Activated CD8-positive, alpha-beta T cell treated with anti-CD3 and anti-CD28 coated beads, Interleukin-2, amount 10 ng/mL, durations not matched to agents 7 days and 5 days (primary cell): ENCODE results near the gene PACS1. TPM values are rescaled to one million over a fixed set of nuclear protein-coding genes. Genes with fewer than 3 reads are reported as not detected.

Source experiments
- ATAC-seq: fragments of 150-1000 bp; cut with Tn5 transposase; one replicate; pipeline ENCODE4 v1.10.0; 2021; ENCODE audit warnings: moderate library complexity
- CTCF ChIA-PET: fragments of 350-600 bp; sonication (Branson Sonifier 250); formaldehyde crosslinking; loops from one replicate; lab custom pipeline; 2021; ENCODE audit warnings: antibody characterized with exemption; lab: Charles Lee
- POLR2A ChIA-PET: fragments of 350-600 bp; sonication (Branson Sonifier 250); formaldehyde crosslinking; loops from one replicate; lab custom pipeline; 2021; ENCODE audit warnings: antibody characterized with exemption; lab: Charles Lee
- DNase-seq: peaks from one replicate; pipeline ENCODE4 v3.0.0-alpha.2; 2020
- H3K27ac Mint-ChIP-seq: one replicate; pipeline ENCODE4 v1.8.0; 2021; ENCODE audit warnings: mild to moderate bottlenecking, mixed read lengths
- H3K27me3 Mint-ChIP-seq: one replicate; pipeline ENCODE4 v1.8.0; 2021; ENCODE audit warnings: low read depth, mixed read lengths
- H3K36me3 Mint-ChIP-seq: one replicate; pipeline ENCODE4 v1.8.0; 2021; ENCODE audit warnings: low read depth, mixed read lengths
- H3K4me1 Mint-ChIP-seq: one replicate; pipeline ENCODE4 v1.8.0; 2021; ENCODE audit warnings: low read depth, mixed read lengths
- H3K4me3 Mint-ChIP-seq: one replicate; pipeline ENCODE4 v1.8.0; 2021; ENCODE audit warnings: mild to moderate bottlenecking, mixed read lengths
- H3K9me3 Mint-ChIP-seq: one replicate; pipeline ENCODE4 v1.8.0; 2022; ENCODE audit warnings: mixed read lengths; ENCODE audit not compliant: insufficient read depth
- total RNA-seq, 2 experiments: library from RNA; stranded (reverse); gene quantifications; one replicate each; pipeline ENCODE4 v1.2.3, GENCODE V29; 2021

The PACS1 gene
- total RNA-seq, 2 experiments from 2014 or later = 84.6 to 91.6 TPM

- H3K4me1 Mint-ChIP-seq = peaks cover 24% of the 10 kb centered on the region
- no peak overlapping the region for H3K4me3 Mint-ChIP-seq
- POLR2A ChIA-PET = interaction anchor here (1.0 kb wide), 1 partner anchor 48 kb away, joined by 4 read pairs; the partner anchor contains the start of gene RAB1B
- no peak overlapping the region for H3K27ac Mint-ChIP-seq
- CTCF ChIA-PET = interaction anchor here (0.7 to 1.4 kb wide), 4 partner anchors 48 to 166 kb away, joined by 3 to 5 read pairs (median 3); partner anchors contain the start of genes RAB1B and YIF1A
- ATAC-seq (no peak), DNase-seq (no peak)
- no peaks in the 10 kb centered on the region for H3K27me3 Mint-ChIP-seq
- H3K9me3 Mint-ChIP-seq = no peaks in the 10 kb centered on the region
- peaks cover 30% of the 10 kb centered on the region for H3K36me3 Mint-ChIP-seq
Measured at GRCh38 chr11:66219846-66220565, 149.9 kb downstream of the PACS1 start.

DNA sequence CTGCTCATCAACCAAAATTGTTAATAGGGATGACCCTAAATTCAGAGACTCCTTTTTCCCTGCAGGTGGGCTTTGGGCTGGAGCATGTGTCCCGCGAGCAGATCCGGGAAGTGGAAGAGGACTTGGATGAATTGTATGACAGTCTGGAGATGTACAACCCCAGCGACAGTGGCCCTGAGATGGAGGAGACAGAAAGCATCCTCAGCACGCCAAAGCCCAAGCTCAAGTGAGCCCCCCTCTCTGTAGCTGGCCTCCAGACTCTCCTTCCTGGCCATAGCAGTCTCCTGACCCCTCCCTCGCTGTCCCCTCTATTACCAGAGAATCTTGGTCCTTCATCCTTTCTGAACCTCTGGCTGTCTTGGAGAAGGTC, 150.5 kb downstream of the PACS1 start:
- no peaks in the 10 kb centered on the region for H3K27me3 Mint-ChIP-seq
- H3K27ac Mint-ChIP-seq = no peak overlapping the region
- H3K36me3 Mint-ChIP-seq = peaks cover 30% of the 10 kb centered on the region
- no peaks in the 10 kb centered on the region for H3K9me3 Mint-ChIP-seq
- H3K4me3 Mint-ChIP-seq = no peak overlapping the region
- ChIA-PET CTCF (interaction anchor here (0.7 to 3.0 kb wide), 6 partner anchors 16 to 166 kb away, joined by 3 to 25 read pairs (median 4); partner anchors contain the start of genes RAB1B and YIF1A), POLR2A (interaction anchor here (1.0 kb wide), 1 partner anchor 47 kb away, joined by 4 read pairs; the partner anchor contains the start of gene RAB1B)
- H3K4me1 Mint-ChIP-seq = peaks cover 24% of the 10 kb centered on the region
- no peak for ATAC-seq
- DNase-seq = no peak

GRCh38 chr11:66221012-66221411, 150.9 kb downstream of the PACS1 start:
- DNase-seq = no peak
- ChIA-PET POLR2A (interaction anchor here (0.6 to 1.0 kb wide), 4 partner anchors 39 to 389 kb away, joined by 3 to 4 read pairs (median 3); partner anchors contain the start of gene RAB1B), CTCF (interaction anchor here (0.7 to 3.0 kb wide), 8 partner anchors 15 to 165 kb away, joined by 3 to 25 read pairs (median 3); partner anchors contain the start of genes RAB1B and YIF1A)
- Mint-ChIP-seq H3K27ac (no peak overlapping the region), H3K9me3 (no peaks in the 10 kb centered on the region), H3K36me3 (peaks cover 29% of the 10 kb centered on the region), H3K27me3 (no peaks in the 10 kb centered on the region), H3K4me3 (no peak overlapping the region), H3K4me1 (peaks cover 25% of the 10 kb centered on the region)
- ATAC-seq = no peak

GRCh38 chr11:66221726-66222236, 151.7 kb downstream of the PACS1 start:
- ATAC-seq (no peak), DNase-seq (no peak)
- peaks cover 32% of the 10 kb centered on the region for H3K4me1 Mint-ChIP-seq
- peaks cover 21% of the 10 kb centered on the region for H3K36me3 Mint-ChIP-seq
- H3K4me3 Mint-ChIP-seq = no peak overlapping the region
- POLR2A ChIA-PET = interaction anchor here (0.6 to 1.1 kb wide), 8 partner anchors 32 to 390 kb away, joined by 3 to 4 read pairs (median 3); partner anchors contain the start of gene RAB1B
- H3K27me3 Mint-ChIP-seq = no peaks in the 10 kb centered on the region
- H3K9me3 Mint-ChIP-seq = no peaks in the 10 kb centered on the region
- CTCF ChIA-PET = interaction anchor here (0.6 to 3.0 kb wide), 22 partner anchors 13 to 180 kb away, joined by 3 to 25 read pairs (median 4); partner anchors contain the start of genes RAB1B and YIF1A
- H3K27ac Mint-ChIP-seq = peak overlapping the region; percentile 61

DNA sequence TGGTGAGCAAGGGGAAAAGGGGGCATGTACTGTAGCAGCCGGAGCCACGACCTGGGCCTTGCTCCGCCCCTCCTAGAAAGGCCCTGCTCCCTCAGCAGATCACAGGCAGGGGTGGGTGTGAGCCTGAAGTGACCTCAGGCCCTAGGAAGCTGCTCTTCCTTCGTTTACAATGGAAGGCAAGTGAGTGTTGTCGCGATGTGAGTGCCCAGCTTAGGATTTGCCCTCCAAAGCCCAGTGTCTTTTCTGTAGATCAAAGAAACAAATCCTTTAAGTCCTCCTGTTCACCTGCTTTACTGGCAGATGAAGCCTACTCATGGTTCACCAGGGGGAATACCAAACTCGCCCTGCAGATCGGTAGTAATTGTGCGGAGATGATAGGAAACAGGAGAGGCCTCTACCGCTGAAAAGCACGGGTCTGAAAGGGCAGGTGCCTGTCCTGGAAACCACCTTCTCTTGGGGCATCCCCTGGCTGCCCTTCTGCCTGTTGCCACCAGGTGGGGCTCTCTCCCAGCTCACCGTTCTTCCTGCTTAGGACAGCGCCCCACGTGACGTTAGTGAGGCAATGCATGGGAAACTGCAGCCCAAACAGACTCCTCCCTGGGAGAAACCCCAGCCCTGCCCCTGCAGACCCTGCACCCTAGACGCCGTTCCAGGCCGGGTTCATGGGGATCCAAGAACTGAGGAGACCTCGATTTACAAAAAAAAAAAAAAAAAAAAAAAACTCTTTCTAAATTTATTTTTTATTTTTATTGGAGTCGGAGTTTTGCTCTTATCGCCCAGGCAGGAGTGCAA, 152.5 kb downstream of the PACS1 start:
- Mint-ChIP-seq H3K4me3 (no peak overlapping the region), H3K9me3 (no peaks in the 10 kb centered on the region), H3K27ac (peak overlapping the region; percentile 64), H3K4me1 (peaks cover 30% of the 10 kb centered on the region), H3K36me3 (peaks cover 20% of the 10 kb centered on the region), H3K27me3 (no peaks in the 10 kb centered on the region)
- POLR2A ChIA-PET = interaction anchor here (0.6 to 1.1 kb wide), 7 partner anchors 31 to 571 kb away, joined by 3 to 4 read pairs (median 3); partner anchors contain the start of genes RAB1B and YIF1A
- CTCF ChIA-PET = interaction anchor here (0.6 to 3.0 kb wide), 24 partner anchors 14 to 181 kb away, joined by 3 to 25 read pairs (median 4); partner anchors contain the start of genes RAB1B and YIF1A
- peak; percentile 95 for ATAC-seq
- DNase-seq = peak; percentile 95

- CTCF ChIA-PET = interaction anchor here (1.4 kb wide), 1 partner anchor 29 kb away, joined by 3 read pairs; no protein-coding TSS in a partner anchor
- peaks cover 24% of the 10 kb centered on the region for H3K4me1 Mint-ChIP-seq
- ATAC-seq (no peak), DNase-seq (no peak)
- H3K4me3 Mint-ChIP-seq = no peak overlapping the region
- H3K27me3 Mint-ChIP-seq = no peaks in the 10 kb centered on the region
- POLR2A ChIA-PET = no interaction called here
- H3K27ac Mint-ChIP-seq = no peak overlapping the region
- no peaks in the 10 kb centered on the region for H3K9me3 Mint-ChIP-seq
- peaks cover 14% of the 10 kb centered on the region for H3K36me3 Mint-ChIP-seq
Measured at GRCh38 chr11:66224226-66224855, 154.3 kb downstream of the PACS1 start.

DNA sequence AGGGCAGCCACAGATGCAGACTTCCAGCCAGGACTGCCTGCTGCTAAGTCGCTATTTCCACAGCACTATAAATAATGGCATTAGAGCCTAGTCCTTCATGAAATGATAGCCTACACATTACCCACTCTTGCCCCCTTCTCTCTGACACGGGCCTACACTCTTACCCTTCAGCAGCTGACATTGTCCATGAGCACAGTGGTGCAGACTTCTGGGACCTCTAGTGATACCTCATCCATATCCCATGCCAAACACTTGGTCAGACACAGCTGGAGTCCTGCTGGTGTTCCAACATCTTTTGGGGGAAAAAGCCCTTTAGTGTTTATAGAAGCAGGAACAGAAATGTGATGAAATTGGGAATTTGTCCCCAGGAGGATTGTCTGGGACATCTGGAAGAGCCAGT, 155.0 kb downstream of the PACS1 start:
- H3K27me3 Mint-ChIP-seq = no peaks in the 10 kb centered on the region

GRCh38 chr11:66226101-66226500, 156.0 kb downstream of the PACS1 start:
- Mint-ChIP-seq H3K4me1 (peaks cover 24% of the 10 kb centered on the region), H3K9me3 (no peaks in the 10 kb centered on the region), H3K36me3 (peaks cover 12% of the 10 kb centered on the region), H3K27ac (peak overlapping the region; percentile 19), H3K4me3 (no peak overlapping the region), H3K27me3 (no peaks in the 10 kb centered on the region)
- ChIA-PET CTCF (interaction anchor here (0.8 to 1.5 kb wide), 3 partner anchors 57 to 446 kb away, joined by 3 to 6 read pairs (median 3); no protein-coding TSS in a partner anchor), POLR2A (interaction anchor here (0.6 to 1.8 kb wide), 2 partner anchors 11 to 40 kb away, joined by 3 to 4 read pairs; no protein-coding TSS in a partner anchor)
- ATAC-seq = no peak
- DNase-seq = no peak

More for the DNA sequence above, 155.0 kb downstream of the PACS1 start:
- H3K4me3 Mint-ChIP-seq = no peak overlapping the region
- H3K9me3 Mint-ChIP-seq = no peaks in the 10 kb centered on the region
- DNase-seq = no peak
- CTCF ChIA-PET = interaction anchor here (1.0 to 1.5 kb wide), 3 partner anchors 28 to 445 kb away, joined by 3 to 6 read pairs (median 3); no protein-coding TSS in a partner anchor
- no peak for ATAC-seq
- peaks cover 15% of the 10 kb centered on the region for H3K36me3 Mint-ChIP-seq
- H3K27ac Mint-ChIP-seq = no peak overlapping the region
- peaks cover 24% of the 10 kb centered on the region for H3K4me1 Mint-ChIP-seq
- POLR2A ChIA-PET = interaction anchor here (1.8 kb wide), 1 partner anchor 12 kb away, joined by 4 read pairs; no protein-coding TSS in a partner anchor

GRCh38 chr11:66227700-66228099, 157.6 kb downstream of the PACS1 start:
- ATAC-seq (no peak), DNase-seq (no peak)
- H3K36me3 Mint-ChIP-seq = peaks cover 17% of the 10 kb centered on the region
- CTCF ChIA-PET = no interaction called here
- H3K9me3 Mint-ChIP-seq = no peaks in the 10 kb centered on the region
- no peak overlapping the region for H3K27ac Mint-ChIP-seq
- no peak overlapping the region for H3K4me3 Mint-ChIP-seq
- no peaks in the 10 kb centered on the region for H3K27me3 Mint-ChIP-seq
- POLR2A ChIA-PET = interaction anchor here (0.6 kb wide), 1 partner anchor 27 kb away, joined by 3 read pairs; no protein-coding TSS in a partner anchor
- H3K4me1 Mint-ChIP-seq = peaks cover 13% of the 10 kb centered on the region

- peak overlapping the region; percentile 2 for H3K27ac Mint-ChIP-seq
- H3K4me3 Mint-ChIP-seq = no peak overlapping the region
- no peaks in the 10 kb centered on the region for H3K27me3 Mint-ChIP-seq
- peaks cover 22% of the 10 kb centered on the region for H3K36me3 Mint-ChIP-seq
- peaks cover 8% of the 10 kb centered on the region for H3K4me1 Mint-ChIP-seq
- ATAC-seq (no peak), DNase-seq (no peak)
- POLR2A ChIA-PET = no interaction called here
- H3K9me3 Mint-ChIP-seq = no peaks in the 10 kb centered on the region
- CTCF ChIA-PET = no interaction called here
Measured at GRCh38 chr11:66228521-66228920, 158.4 kb downstream of the PACS1 start.
